Prostate gland (tissue), 2 donors: ENCODE results near the gene LMTK3.
"Not testable (repeated sequence)": the region's sequence is repeated elsewhere in the genome, so short reads cannot be mapped to it uniquely, and the experiment has no call there.

Experiments used
- POLR2A ChIP-seq: fragments of 450-650 bp; IDR thresholded peaks from one replicate; pipeline ENCODE4 v1.6.1; 2016; ENCODE audit warnings: antibody characterized with exemption, mild to moderate bottlenecking
- POLR2AphosphoS5 ChIP-seq: sonication (generic); formaldehyde crosslinking; IDR thresholded peaks from one replicate; pipeline ENCODE4 v1.6.1; 2017; ENCODE audit warnings: antibody characterized with exemption
- TF ChIP-seq, protein P1 (sequence below), 4 experiments: fragments of 200-600 bp in 2 of 4; fragments of 450-650 bp in 2 of 4; sonication (generic) in 2 of 4; IDR thresholded peaks; 1 replicate in 3 of 4; 2 replicates in 1 of 4; pipeline ENCODE4 v1.5.1; 2016 to 2019; ENCODE audit warnings: antibody characterized with exemption in 4 of 4, mild to moderate bottlenecking in 2 of 4, moderate library complexity in 2 of 4

DNA sequence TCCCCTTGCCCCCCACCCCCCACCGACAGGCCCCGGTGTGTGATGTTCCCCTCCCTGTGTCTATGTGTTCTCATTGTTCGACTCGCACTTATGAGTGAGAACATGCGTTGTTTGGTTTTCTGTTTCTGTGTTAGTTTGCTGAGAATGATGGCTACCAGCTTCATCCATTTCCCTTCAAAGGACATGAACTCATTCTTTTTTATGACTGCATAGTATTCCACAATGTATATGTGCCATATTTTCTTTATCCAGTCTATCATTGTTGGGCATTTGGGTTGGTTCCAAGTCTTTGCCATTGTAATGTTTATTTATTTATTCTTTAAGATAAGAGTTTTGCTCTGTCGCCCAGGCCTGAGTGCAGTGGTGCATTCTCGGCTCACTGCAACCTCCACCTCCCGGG is 26.4 kb upstream of the LMTK3 start:
- TF ChIP-seq, protein P1, sequence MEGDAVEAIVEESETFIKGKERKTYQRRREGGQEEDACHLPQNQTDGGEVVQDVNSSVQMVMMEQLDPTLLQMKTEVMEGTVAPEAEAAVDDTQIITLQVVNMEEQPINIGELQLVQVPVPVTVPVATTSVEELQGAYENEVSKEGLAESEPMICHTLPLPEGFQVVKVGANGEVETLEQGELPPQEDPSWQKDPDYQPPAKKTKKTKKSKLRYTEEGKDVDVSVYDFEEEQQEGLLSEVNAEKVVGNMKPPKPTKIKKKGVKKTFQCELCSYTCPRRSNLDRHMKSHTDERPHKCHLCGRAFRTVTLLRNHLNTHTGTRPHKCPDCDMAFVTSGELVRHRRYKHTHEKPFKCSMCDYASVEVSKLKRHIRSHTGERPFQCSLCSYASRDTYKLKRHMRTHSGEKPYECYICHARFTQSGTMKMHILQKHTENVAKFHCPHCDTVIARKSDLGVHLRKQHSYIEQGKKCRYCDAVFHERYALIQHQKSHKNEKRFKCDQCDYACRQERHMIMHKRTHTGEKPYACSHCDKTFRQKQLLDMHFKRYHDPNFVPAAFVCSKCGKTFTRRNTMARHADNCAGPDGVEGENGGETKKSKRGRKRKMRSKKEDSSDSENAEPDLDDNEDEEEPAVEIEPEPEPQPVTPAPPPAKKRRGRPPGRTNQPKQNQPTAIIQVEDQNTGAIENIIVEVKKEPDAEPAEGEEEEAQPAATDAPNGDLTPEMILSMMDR (IDR thresholded peaks at IDR 0.05) = not testable (repeated sequence)
- not testable (repeated sequence) for TF ChIP-seq POLR2A, POLR2AphosphoS5
